ENCODE results near the gene FAM107B. TPM values are rescaled to one million over a fixed set of nuclear protein-coding genes. Genes with fewer than 3 reads are reported as not detected.

FAM107B gene
- total and polyA plus RNA-seq, 4 donors = 24.9 to 58.1 (median 30.9) TPM

DNA sequence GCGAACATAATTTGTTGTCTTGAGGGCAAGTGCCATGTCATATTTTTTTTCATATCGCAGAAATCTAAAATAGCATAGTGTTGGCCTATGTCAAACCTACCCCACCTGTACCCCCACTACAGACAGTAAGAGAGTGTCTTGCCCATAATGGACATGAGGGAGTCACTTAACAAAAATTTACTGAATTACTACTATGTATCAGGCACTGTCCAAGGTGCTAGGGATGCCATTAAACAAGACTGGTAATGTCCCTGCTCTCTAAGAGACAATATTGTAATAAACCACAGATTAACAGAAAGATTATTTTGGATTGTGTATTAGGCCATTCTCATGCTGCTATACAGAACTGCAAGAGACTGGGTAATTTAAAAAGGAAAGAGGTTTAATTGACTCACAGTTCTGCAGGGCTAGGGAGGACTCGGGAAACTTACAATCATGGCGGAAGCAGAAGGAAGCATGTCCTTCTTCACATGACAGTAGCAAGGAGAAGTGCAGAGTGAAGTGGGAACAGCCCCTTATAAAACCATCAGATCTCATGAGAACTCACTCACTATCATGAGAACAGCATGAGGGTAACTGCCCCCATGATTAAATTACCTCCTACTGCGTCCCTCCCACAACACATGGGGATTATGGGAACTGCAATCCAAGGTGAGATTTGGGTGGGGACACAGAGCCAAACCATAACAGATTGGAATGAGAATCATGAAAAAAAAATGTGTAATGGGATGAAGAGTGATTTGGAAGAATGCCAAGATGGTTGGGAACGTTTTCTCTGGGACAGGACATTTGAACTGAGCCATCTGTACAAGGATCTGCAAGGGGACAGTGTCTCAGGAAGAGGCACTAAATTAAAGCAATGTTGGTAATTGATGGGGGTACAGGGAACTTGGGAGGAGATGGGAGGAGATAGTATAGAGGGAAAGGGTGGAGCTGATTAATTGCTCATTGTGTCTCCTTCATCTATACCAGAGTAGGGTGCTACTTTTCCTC is 108.5 kb downstream of the FAM107B start:
- Histone ChIP-seq H3K4me1 (ENCODE audit: control insufficient read depth in 4 of 4, insufficient read depth in 4 of 4, low read length in 3 of 4) (no peaks in the 10 kb centered on the region), H3K27ac (ENCODE audit: low read depth in 1 of 2, low read length in 2 of 2) (no peak overlapping the region), H3K9ac (ENCODE audit: low read depth in 1 of 2, low read length in 2 of 2) (no peak overlapping the region), H3K9me3 (ENCODE audit: control insufficient read depth in 4 of 4, low read length in 3 of 4) (no peaks in the 10 kb centered on the region), H3K4me3 (ENCODE audit: low read depth in 1 of 3, low read length in 3 of 3) (no peak overlapping the region), H3K36me3 (ENCODE audit: control insufficient read depth in 4 of 4, insufficient read depth in 3 of 4, low read depth in 1 of 4, low read length in 3 of 4) (no peaks in the 10 kb centered on the region), H3K27me3 (ENCODE audit: control insufficient read depth in 4 of 4, insufficient read depth in 4 of 4, low read length in 3 of 4) (no peaks in the 10 kb centered on the region)
- no peak for DNase-seq (ENCODE audit: low spot score)
- 86% methylated on average over 6 of the region's 6 CpGs for WGBS
- TF ChIP-seq TAF1 (conservative IDR thresholded peaks at IDR 0.05) = no peak
- TF ChIP-seq JUND (IDR thresholded peaks at IDR 0.05) = no peak
- TF ChIP-seq, protein P1, sequence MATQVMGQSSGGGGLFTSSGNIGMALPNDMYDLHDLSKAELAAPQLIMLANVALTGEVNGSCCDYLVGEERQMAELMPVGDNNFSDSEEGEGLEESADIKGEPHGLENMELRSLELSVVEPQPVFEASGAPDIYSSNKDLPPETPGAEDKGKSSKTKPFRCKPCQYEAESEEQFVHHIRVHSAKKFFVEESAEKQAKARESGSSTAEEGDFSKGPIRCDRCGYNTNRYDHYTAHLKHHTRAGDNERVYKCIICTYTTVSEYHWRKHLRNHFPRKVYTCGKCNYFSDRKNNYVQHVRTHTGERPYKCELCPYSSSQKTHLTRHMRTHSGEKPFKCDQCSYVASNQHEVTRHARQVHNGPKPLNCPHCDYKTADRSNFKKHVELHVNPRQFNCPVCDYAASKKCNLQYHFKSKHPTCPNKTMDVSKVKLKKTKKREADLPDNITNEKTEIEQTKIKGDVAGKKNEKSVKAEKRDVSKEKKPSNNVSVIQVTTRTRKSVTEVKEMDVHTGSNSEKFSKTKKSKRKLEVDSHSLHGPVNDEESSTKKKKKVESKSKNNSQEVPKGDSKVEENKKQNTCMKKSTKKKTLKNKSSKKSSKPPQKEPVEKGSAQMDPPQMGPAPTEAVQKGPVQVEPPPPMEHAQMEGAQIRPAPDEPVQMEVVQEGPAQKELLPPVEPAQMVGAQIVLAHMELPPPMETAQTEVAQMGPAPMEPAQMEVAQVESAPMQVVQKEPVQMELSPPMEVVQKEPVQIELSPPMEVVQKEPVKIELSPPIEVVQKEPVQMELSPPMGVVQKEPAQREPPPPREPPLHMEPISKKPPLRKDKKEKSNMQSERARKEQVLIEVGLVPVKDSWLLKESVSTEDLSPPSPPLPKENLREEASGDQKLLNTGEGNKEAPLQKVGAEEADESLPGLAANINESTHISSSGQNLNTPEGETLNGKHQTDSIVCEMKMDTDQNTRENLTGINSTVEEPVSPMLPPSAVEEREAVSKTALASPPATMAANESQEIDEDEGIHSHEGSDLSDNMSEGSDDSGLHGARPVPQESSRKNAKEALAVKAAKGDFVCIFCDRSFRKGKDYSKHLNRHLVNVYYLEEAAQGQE (IDR thresholded peaks at IDR 0.05) = peak; percentile 85

DNA sequence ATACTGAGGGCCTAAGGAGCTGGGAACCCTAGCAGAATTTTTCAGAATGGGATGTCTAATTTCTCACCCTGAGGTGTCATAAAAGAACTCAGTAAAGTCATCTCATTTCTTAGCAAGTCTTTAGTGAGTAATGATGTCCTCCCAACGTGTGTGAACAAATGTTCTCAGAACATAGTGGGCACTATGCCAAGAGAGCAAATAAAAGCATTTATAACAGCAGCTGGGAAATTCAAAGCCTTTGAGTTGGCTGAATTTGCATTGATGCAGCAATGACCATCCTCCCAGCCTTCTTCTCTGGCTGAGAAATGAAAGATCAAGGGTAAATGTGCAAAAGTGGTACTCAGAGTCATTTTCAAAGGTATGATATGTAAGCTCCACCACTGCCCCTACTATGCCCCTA is 109.4 kb downstream of the FAM107B start:
- WGBS = 1% methylated on average over 1 of the region's 1 CpG
- DNase-seq (ENCODE audit: low spot score) = no peak
- no peak overlapping the region for H3K9ac ChIP-seq (ENCODE audit: low read depth in 1 of 2, low read length in 2 of 2)
- TF ChIP-seq, protein P2, sequence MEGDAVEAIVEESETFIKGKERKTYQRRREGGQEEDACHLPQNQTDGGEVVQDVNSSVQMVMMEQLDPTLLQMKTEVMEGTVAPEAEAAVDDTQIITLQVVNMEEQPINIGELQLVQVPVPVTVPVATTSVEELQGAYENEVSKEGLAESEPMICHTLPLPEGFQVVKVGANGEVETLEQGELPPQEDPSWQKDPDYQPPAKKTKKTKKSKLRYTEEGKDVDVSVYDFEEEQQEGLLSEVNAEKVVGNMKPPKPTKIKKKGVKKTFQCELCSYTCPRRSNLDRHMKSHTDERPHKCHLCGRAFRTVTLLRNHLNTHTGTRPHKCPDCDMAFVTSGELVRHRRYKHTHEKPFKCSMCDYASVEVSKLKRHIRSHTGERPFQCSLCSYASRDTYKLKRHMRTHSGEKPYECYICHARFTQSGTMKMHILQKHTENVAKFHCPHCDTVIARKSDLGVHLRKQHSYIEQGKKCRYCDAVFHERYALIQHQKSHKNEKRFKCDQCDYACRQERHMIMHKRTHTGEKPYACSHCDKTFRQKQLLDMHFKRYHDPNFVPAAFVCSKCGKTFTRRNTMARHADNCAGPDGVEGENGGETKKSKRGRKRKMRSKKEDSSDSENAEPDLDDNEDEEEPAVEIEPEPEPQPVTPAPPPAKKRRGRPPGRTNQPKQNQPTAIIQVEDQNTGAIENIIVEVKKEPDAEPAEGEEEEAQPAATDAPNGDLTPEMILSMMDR (IDR thresholded peaks at IDR 0.05; ENCODE audit: low read depth, low read length, missing input control) = no peak
- TF ChIP-seq RAD21 (IDR thresholded peaks at IDR 0.05) = peak in 1 of 2 donors; percentile 15
- H3K4me3 ChIP-seq (ENCODE audit: low read depth in 1 of 3, low read length in 3 of 3) = no peak overlapping the region
- no peak overlapping the region for H3K27ac ChIP-seq (ENCODE audit: low read depth in 1 of 2, low read length in 2 of 2)
- H3K36me3 ChIP-seq (ENCODE audit: control insufficient read depth in 4 of 4, insufficient read depth in 3 of 4, low read depth in 1 of 4, low read length in 3 of 4) = no peaks in the 10 kb centered on the region
- no peaks in the 10 kb centered on the region for H3K9me3 ChIP-seq (ENCODE audit: control insufficient read depth in 4 of 4, low read length in 3 of 4)
- no peaks in the 10 kb centered on the region for H3K27me3 ChIP-seq (ENCODE audit: control insufficient read depth in 4 of 4, insufficient read depth in 4 of 4, low read length in 3 of 4)
- no peaks in the 10 kb centered on the region for H3K4me1 ChIP-seq (ENCODE audit: control insufficient read depth in 4 of 4, insufficient read depth in 4 of 4, low read length in 3 of 4)

DNA sequence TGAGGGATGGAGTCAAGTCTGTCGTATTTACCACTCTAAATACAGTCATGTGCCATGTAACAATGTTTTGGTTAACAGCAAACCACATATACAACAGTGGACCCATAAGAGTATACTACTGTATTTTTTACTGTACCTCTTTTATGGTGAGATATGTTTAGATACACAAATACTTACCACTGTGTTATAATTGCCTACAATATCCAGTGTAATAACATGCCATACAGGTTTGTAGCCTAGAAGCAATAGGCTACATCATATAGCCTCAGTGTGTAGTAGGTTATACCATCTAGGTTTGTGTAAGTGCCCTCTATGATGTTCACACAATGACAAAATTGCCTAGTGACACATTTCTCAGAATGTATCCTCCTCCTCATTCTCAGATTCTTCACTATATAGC is 110.4 kb downstream of the FAM107B start:
- Histone ChIP-seq H3K9ac (ENCODE audit: low read depth in 1 of 2, low read length in 2 of 2) (no peak overlapping the region), H3K4me1 (ENCODE audit: control insufficient read depth in 4 of 4, insufficient read depth in 4 of 4, low read length in 3 of 4) (no peaks in the 10 kb centered on the region), H3K27ac (ENCODE audit: low read depth in 1 of 2, low read length in 2 of 2) (no peak overlapping the region), H3K4me3 (ENCODE audit: low read depth in 1 of 3, low read length in 3 of 3) (no peak overlapping the region), H3K27me3 (ENCODE audit: control insufficient read depth in 4 of 4, insufficient read depth in 4 of 4, low read length in 3 of 4) (no peaks in the 10 kb centered on the region), H3K9me3 (ENCODE audit: control insufficient read depth in 4 of 4, low read length in 3 of 4) (no peaks in the 10 kb centered on the region), H3K36me3 (ENCODE audit: control insufficient read depth in 4 of 4, insufficient read depth in 3 of 4, low read depth in 1 of 4, low read length in 3 of 4) (no peaks in the 10 kb centered on the region)
- DNase-seq (ENCODE audit: low spot score) = no peak
- WGBS = 91% methylated on average over 1 of the region's 1 CpG
- TF ChIP-seq FOXA2 (IDR thresholded peaks at IDR 0.05) (no peak), NR2F2 (IDR thresholded peaks at IDR 0.05) (no peak), JUND (IDR thresholded peaks at IDR 0.05) (no peak), EGR1 (IDR thresholded peaks at IDR 0.05; ENCODE audit: low read depth in 2 of 2) (no peak), HNF4G (IDR thresholded peaks at IDR 0.05) (no peak), SP1 (IDR thresholded peaks at IDR 0.05) (no peak), HNF4A (conservative IDR thresholded peaks at IDR 0.05) (no peak), FOXA1 (IDR thresholded peaks at IDR 0.05) (no peak), RAD21 (IDR thresholded peaks at IDR 0.05) (no peak), RXRA (IDR thresholded peaks at IDR 0.05) (no peak), YY1 (IDR thresholded peaks at IDR 0.05) (no peak)
- TF ChIP-seq, protein P3, sequence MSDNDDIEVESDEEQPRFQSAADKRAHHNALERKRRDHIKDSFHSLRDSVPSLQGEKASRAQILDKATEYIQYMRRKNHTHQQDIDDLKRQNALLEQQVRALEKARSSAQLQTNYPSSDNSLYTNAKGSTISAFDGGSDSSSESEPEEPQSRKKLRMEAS (IDR thresholded peaks at IDR 0.05) = no peak
- TF ChIP-seq, protein P2 (IDR thresholded peaks at IDR 0.05; ENCODE audit: low read depth, low read length, missing input control) = no peak
- TF ChIP-seq, protein P4, sequence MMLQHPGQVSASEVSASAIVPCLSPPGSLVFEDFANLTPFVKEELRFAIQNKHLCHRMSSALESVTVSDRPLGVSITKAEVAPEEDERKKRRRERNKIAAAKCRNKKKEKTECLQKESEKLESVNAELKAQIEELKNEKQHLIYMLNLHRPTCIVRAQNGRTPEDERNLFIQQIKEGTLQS (IDR thresholded peaks at IDR 0.05) = no peak
- TF ChIP-seq, protein P5, sequence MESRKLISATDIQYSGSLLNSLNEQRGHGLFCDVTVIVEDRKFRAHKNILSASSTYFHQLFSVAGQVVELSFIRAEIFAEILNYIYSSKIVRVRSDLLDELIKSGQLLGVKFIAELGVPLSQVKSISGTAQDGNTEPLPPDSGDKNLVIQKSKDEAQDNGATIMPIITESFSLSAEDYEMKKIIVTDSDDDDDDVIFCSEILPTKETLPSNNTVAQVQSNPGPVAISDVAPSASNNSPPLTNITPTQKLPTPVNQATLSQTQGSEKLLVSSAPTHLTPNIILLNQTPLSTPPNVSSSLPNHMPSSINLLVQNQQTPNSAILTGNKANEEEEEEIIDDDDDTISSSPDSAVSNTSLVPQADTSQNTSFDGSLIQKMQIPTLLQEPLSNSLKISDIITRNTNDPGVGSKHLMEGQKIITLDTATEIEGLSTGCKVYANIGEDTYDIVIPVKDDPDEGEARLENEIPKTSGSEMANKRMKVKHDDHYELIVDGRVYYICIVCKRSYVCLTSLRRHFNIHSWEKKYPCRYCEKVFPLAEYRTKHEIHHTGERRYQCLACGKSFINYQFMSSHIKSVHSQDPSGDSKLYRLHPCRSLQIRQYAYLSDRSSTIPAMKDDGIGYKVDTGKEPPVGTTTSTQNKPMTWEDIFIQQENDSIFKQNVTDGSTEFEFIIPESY (IDR thresholded peaks at IDR 0.05) = no peak
